Activated T-cell treated with anti-CD3 and anti-CD28 coated beads for 48 hours (primary cell): Measurements from ENCODE around the gene TXNRD1.
"Not testable (repeated sequence)": the region's sequence is repeated elsewhere in the genome, so short reads cannot be mapped to it uniquely, and the experiment has no call there.

Source experiments
- DNase-seq: peaks from one replicate; pipeline ENCODE4 v3.0.0-alpha.2; 2020; ENCODE audit warnings: low read depth

TXNRD1 gene

GRCh38 chr12:104215638-104216297 lies at the start of gene TXNRD1:
Gene TXNRD1 (plus strand): TSS chr12:104215779. CDS start chr12:104215803, 24 bp downstream.
- DNase-seq: peak; percentile 87

DNA sequence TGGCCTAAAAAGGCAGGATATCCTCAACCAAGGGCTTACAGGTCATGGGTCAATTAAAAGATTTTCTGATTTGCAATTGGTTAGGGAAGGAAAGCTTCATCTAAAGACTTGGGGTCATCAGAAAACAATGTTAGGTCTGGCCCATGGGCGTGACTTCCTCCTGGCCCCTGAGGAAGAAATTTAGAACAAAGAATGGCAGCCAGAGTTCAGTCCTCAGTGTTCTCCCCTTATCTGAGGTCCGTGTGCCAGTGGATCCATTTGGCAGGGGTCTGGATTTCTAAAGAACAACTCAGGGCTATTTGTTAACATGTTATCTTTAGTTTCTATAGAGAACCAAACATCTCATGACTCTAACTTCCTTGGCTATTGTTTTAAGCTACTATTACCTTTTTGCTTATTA lies 49.8 kb upstream of the TXNRD1 start:
- no peak for DNase-seq

DNA sequence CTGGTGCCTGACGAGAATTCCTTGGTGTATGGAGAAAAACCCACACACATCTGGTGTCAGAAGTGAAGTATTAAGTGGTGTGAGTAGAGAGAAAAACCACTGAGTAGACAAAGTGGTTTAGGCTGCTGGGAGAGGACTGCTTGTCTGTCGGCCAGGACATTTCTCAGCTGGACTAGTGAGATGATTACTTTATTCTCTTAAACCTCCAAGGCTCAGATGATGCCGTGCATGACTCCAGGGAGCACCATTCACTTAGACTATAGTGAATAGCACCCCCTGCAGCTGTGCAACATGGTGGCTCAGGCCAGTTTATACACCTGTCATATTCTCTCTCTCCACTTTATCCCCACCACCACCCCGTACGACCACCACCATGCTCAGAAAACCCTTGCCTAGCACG lies 49.1 kb upstream of the TXNRD1 start:
- no peak for DNase-seq

GRCh38 chr12:104167519-104168458 lies 47.8 kb upstream of the TXNRD1 start:
- DNase-seq: no peak

DNA sequence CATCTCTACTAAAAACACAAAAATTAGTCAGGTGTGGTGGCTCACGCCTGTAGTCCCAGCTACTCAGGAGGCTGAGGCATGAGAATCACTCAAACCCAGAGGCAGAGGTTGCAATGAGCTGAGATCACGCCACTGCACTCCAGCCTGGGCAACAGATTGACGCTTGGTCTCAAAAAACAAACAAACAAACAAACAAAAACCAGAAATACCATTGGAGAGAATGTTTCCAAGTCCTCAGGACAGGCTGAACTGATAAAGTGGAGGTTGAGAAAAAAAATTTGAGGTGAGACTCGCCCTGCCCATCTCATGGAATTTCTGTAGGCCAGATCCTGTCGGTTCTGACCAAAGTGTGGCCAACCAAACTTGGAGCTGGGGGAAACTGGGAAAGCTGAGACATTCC lies 47.0 kb upstream of the TXNRD1 start:
- no peak for DNase-seq

DNA sequence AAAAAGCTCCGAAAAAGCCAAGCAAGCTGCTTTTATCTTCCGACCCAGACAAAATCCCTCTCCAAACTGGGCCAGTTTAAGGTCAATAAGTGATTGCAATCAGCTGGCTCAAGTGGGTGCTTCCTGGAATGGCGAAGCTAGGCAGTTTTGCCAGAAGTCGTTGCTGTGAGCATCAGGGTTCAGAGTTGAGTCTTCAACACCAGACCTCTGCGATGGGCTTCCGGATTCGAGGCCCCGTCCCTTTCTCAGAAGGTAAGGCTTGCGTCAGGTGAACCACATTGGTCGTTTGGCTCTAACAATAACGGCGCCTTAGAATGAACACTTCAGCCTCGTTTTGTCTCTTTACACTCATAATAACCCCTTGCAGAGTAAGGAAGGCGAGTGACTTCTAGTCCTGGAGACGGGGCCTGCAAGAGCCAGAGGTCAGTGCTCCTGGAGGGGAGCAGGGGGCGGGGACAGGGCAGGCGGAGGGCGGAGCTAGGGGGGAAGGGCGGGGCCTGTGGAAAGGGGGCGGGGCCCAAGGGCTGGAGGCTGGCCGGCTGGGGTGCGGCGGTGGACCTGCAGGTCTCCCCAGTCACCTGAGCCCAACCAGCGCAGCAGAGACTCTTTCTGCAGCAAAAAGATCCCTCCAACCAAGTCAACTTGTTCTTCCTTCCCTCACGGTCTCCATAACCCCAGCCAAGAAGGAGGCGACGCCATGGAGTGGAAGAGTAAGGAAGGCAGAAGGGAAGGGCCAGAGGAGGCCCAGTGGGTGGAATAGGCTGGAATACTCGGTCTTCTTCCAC lies 43.6 kb upstream of the TXNRD1 start:
- no peak for DNase-seq

DNA sequence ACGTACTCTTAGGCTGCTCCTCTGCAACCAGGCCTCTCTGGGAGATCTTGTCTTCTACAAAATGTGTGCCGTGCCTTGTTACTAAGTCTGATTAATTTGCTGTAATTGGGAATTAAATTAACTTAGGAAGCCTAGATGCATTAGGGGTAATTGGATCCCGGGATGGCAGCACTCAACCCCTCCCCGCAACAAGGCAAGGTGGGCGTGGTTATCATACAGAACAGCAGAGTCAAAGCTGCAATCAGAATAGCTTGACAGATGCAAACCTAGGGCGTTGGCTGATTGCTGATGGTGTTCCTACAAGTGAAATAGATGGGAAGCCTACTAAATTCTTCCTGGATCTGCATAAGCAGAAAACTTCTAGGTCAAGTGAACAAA lies 43.0 kb upstream of the TXNRD1 start:
- DNase-seq: no peak

DNA sequence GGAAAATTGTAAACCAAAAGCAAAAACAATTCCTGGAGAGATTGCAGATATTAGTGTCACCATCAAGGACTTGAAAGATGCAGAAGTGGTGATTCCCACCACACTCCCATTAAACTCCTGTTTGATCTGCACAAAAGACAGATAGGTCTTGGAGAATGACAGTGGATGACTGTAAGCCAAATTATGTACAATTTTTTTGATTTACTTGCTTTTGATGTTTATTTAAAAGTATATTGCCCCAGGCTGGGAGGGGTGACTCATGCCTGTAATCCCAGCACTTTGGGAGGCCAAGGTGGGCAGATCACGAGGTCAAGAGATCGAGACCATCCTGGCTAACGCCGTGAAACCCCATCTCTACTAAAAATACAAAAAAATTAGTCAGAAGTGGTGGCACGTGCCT lies 41.8 kb upstream of the TXNRD1 start:
- not testable (repeated sequence) for DNase-seq

- DNase-seq: no peak
These were observed 39.8 kb upstream of the TXNRD1 start for GRCh38 chr12:104175726-104176247.

DNA sequence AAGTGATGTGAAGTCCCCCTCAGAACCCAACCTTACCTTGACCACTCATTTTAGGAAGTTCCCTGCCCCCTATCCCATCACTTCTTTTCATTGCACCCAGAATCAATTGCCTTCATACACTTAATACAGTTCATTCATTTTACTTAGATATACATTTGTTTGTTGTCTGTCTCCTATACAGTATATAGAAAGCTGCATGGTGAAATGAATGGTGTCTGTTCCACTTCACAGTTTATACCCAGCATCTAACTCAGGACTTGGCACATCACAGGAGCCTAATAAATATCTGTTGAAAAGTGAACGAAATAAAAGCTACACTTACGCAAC lies 38.3 kb upstream of the TXNRD1 start:
- DNase-seq: no peak

DNA sequence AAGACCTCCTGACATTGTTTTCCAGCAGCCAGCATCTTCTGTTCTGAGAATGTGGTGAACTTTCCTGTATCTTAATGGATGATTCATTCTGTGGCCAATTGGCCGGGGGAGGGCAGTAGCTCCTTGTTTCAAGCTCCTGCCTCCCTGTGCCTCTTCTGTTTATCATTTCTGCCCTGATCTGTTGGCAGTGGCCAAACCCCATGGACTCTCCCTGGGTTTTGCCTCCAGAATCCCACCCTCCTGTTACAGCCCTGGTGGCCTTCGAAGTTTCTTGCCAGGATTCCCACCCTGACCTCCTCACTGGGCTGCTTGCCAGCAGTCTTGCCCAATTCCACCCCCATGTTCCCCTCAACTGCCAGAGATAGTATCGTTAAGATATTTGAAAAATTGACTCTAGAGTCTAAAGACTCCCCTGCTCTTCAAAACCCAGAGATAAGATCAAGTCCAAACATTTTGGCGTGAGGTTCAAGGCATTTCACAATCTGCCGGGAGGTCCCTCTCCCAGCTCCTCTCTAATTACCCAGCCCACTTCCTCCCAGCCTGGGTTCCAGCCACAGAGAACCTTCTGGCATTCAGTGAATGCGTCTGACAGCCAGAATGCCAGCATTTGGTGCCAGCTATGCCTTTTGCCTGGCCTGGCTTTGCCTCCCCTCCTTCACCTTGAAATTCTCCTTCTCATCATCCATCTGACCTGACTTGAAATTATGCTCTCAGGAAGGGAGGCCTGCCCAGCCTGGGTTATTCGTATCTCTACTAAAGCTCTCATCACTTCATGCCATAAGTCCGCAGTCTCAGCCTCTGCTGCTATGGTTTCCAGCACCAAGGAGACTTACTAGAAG lies 37.7 kb upstream of the TXNRD1 start:
- DNase-seq: no peak

- no peak for DNase-seq
These were observed 35.2 kb upstream of the TXNRD1 start for GRCh38 chr12:104180374-104180773.

DNA sequence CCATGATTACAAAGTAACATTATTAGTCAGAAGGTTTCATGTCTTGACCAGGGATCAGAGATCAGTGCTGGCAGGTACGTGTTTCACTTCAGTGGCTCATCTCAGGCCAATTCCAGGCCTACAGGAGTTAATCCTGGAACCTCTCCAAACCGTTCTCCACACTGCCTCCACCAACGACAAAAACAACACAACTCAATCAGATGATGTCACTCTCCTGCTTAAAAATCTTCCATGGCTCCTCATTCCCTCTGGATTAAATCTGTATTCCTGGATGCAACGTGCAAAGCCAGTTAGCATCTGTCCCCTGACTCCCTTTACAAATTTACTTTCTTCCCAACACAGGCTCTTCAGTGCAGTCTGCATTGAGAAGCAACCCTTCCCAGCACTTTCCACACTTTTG lies 34.3 kb upstream of the TXNRD1 start:
- no peak for DNase-seq

- no peak for DNase-seq
These were observed 33.4 kb upstream of the TXNRD1 start for GRCh38 chr12:104182144-104182543.

GRCh38 chr12:104182621-104183378 lies 32.8 kb upstream of the TXNRD1 start:
- DNase-seq: no peak

GRCh38 chr12:104183443-104183842 lies 32.1 kb upstream of the TXNRD1 start:
- DNase-seq: no peak

DNA sequence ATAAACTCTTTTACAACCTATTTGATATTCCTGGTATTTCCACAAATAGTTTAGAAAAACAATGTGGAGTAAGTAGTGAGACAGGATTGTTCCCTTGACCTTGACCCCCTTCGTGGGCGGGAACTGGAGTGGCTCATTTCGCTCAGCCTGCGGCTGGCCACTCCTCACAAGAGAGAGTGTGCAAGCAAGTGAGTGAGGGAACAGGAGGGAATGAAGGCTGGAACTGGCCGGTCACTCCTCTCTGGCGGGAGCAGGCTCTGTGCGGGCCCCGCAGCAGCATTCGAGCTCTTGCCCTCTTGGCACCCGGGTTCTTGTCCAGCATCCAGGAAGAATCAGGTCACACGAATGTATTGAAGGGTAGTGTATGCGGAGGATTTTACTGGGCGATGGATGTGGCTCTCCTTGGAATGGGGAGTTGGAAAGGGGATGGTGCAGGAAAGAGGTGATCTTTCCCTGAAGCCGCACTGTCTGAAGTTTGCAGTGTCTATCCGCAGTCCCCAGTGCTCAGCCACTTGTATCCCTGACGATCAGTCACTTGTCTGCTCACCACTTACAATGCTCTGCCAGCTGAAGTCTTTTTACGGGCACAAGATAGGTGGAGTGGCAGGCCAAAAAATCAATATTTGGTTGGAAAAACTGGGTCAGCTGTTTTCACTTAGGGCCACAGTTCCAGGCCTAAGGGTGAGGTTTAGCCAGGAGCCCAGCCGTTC lies 28.0 kb upstream of the TXNRD1 start:
- no peak for DNase-seq

DNA sequence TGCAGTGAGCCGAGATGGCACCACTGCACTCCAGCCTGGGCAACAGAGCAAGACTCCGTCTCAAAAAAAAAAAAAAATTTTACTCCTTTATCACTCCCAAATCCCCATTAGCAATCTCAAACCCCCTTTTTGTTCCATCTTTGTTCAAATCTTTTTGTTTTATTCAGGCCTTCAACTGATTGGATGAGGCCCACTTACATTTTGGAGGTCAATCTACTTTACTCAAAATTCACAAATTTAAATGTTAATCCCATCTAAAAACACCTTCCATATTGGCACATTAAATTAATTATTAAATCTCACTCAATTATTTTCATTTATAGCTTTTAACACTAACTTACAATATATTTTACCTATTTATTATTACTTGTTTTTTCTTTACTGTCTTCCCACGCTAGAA lies 27.0 kb upstream of the TXNRD1 start:
- DNase-seq: no peak

DNA sequence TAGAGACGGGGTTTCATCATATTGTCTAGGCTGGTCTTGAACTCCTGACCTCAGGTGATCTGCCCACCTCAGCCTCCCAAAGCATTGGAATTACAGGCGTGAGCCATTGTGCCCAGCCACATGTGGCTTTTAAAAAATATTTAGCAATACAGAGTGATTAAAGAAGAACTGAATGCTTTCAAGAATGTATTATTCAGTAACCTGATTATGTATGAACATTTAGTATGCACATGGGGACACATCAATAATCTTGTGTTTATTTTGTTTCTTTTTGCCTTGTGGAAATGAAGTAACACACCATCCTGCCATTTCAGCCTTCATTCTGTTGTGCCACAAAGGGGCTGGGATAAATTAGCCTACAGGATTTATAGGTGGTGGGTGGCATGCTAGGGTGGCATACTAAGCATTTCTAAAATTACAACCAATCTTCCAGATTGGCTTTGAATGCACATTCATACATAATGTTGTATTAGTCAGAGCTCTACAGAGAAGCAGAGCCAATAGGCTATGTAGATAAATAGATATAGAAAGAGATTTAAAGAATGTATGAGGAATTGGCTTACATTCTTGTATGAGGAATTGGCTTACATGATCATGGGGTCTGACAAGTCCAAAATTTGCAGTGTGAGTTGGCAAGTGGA lies 25.5 kb upstream of the TXNRD1 start:
- DNase-seq: no peak
